Fibroblast of skin of right biceps (primary cell): ENCODE data around the gene CACNB1.
A peak's percentile ranks its signal among the peaks of the same experiment; 100 is the strongest.

Source experiments
- DNase-seq: peaks from one replicate; pipeline ENCODE4 v3.0.0-alpha.2; 2013

The CACNB1 gene

GRCh38 chr17:39197380-39198185 lies at the start of gene CACNB1:
CACNB1 (minus strand) TSS chr17:39197669; CDS start chr17:39197495, 174 bp downstream.
- peak; percentile 83 for DNase-seq

GRCh38 chr17:39246274-39246673 lies 48.8 kb upstream of the CACNB1 start:
- DNase-seq = no peak

- DNase-seq = peak; percentile 76
These were observed 47.4 kb upstream of the CACNB1 start for GRCh38 chr17:39244600-39245570.

- DNase-seq = peak; percentile 39
These were observed 46.6 kb upstream of the CACNB1 start for GRCh38 chr17:39244016-39244599.

GRCh38 chr17:39243155-39243554 lies 45.7 kb upstream of the CACNB1 start:
- DNase-seq = no peak

GRCh38 chr17:39240631-39241030 lies 43.2 kb upstream of the CACNB1 start:
- no peak for DNase-seq

- DNase-seq = no peak
These were observed 42.3 kb upstream of the CACNB1 start for GRCh38 chr17:39239640-39240314.

- no peak for DNase-seq
These were observed 41.0 kb upstream of the CACNB1 start for GRCh38 chr17:39238311-39238972.

GRCh38 chr17:39237586-39237985 lies 40.1 kb upstream of the CACNB1 start:
- no peak for DNase-seq

- DNase-seq = no peak
These were observed 39.5 kb upstream of the CACNB1 start for GRCh38 chr17:39236981-39237441.

- no peak for DNase-seq
These were observed 39.0 kb upstream of the CACNB1 start for GRCh38 chr17:39236450-39236927.

- peak; percentile 61 for DNase-seq
These were observed 38.3 kb upstream of the CACNB1 start for GRCh38 chr17:39235555-39236449.

- DNase-seq = peak; percentile 65
These were observed 34.4 kb upstream of the CACNB1 start for GRCh38 chr17:39231591-39232551.

GRCh38 chr17:39231091-39231561 lies 33.7 kb upstream of the CACNB1 start:
- DNase-seq = peak; percentile 37

GRCh38 chr17:39230361-39230760 lies 32.9 kb upstream of the CACNB1 start:
- no peak for DNase-seq

- DNase-seq = peak; percentile 56
These were observed 31.9 kb upstream of the CACNB1 start for GRCh38 chr17:39229274-39229913.

- no peak for DNase-seq
These were observed 30.0 kb upstream of the CACNB1 start for GRCh38 chr17:39227364-39227919.

- DNase-seq = peak; percentile 73
These were observed 28.7 kb upstream of the CACNB1 start for GRCh38 chr17:39225959-39226683.
